SK-N-SH (cell line): ENCODE results near the gene AFF3.

ENCODE experiments used
- YY1 ChIP-seq: IDR thresholded peaks from 2 replicates; pipeline ENCODE4 v1.4.0; 2012; ENCODE audit warnings: low read depth, mild to moderate bottlenecking
- TF ChIP-seq, protein P1 (sequence below): fragments of 200-600 bp; sonication (generic); IDR thresholded peaks from 2 replicates; pipeline ENCODE4 v1.6.1; 2017; ENCODE audit warnings: antibody characterized with exemption, mild to moderate bottlenecking, moderate library complexity
- TF ChIP-seq, protein P2 (sequence below): IDR thresholded peaks from 2 replicates; pipeline ENCODE4 v1.6.1; 2012; ENCODE audit warnings: mild to moderate bottlenecking, low read depth, low read length, moderate library complexity

DNA sequence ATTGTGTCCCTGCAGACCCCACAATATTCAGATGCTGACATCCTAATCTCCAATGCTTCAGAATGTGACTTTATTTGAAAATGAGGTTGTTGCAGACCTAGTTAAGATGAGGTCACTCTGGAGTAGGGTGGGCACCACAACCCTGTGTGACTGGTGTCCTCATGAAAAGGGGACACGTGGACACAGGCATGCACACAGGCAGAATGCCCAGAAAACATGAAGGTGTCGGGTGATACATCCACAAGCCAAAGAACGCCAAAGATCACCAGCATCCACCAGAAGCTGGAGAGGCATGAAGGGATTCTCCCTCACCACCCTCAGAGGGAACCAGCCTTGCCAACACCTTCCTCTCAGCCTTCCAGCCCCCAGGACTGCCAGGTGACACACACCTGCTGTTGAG lies 69.3 kb downstream of the AFF3 start:
- TF ChIP-seq, protein P1, sequence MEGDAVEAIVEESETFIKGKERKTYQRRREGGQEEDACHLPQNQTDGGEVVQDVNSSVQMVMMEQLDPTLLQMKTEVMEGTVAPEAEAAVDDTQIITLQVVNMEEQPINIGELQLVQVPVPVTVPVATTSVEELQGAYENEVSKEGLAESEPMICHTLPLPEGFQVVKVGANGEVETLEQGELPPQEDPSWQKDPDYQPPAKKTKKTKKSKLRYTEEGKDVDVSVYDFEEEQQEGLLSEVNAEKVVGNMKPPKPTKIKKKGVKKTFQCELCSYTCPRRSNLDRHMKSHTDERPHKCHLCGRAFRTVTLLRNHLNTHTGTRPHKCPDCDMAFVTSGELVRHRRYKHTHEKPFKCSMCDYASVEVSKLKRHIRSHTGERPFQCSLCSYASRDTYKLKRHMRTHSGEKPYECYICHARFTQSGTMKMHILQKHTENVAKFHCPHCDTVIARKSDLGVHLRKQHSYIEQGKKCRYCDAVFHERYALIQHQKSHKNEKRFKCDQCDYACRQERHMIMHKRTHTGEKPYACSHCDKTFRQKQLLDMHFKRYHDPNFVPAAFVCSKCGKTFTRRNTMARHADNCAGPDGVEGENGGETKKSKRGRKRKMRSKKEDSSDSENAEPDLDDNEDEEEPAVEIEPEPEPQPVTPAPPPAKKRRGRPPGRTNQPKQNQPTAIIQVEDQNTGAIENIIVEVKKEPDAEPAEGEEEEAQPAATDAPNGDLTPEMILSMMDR: no peak
- no peak for TF ChIP-seq YY1
- TF ChIP-seq, protein P2, sequence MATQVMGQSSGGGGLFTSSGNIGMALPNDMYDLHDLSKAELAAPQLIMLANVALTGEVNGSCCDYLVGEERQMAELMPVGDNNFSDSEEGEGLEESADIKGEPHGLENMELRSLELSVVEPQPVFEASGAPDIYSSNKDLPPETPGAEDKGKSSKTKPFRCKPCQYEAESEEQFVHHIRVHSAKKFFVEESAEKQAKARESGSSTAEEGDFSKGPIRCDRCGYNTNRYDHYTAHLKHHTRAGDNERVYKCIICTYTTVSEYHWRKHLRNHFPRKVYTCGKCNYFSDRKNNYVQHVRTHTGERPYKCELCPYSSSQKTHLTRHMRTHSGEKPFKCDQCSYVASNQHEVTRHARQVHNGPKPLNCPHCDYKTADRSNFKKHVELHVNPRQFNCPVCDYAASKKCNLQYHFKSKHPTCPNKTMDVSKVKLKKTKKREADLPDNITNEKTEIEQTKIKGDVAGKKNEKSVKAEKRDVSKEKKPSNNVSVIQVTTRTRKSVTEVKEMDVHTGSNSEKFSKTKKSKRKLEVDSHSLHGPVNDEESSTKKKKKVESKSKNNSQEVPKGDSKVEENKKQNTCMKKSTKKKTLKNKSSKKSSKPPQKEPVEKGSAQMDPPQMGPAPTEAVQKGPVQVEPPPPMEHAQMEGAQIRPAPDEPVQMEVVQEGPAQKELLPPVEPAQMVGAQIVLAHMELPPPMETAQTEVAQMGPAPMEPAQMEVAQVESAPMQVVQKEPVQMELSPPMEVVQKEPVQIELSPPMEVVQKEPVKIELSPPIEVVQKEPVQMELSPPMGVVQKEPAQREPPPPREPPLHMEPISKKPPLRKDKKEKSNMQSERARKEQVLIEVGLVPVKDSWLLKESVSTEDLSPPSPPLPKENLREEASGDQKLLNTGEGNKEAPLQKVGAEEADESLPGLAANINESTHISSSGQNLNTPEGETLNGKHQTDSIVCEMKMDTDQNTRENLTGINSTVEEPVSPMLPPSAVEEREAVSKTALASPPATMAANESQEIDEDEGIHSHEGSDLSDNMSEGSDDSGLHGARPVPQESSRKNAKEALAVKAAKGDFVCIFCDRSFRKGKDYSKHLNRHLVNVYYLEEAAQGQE: no peak
